GM21367 (cell line): ENCODE results near the gene AFF1.
"Not testable (repeated sequence)": the region's sequence is repeated elsewhere in the genome, so short reads cannot be mapped to it uniquely, and the experiment has no call there.

Experiments used
- ATAC-seq: cut with Tn5 transposase; IDR thresholded peaks from one replicate; pipeline ENCODE4 v1.9.1; 2021; ENCODE audit not compliant: unreplicated experiment

AFF1 gene

GRCh38 chr4:87077914-87078585 lies 143.2 kb downstream of the AFF1 start:
- no peak for ATAC-seq

DNA sequence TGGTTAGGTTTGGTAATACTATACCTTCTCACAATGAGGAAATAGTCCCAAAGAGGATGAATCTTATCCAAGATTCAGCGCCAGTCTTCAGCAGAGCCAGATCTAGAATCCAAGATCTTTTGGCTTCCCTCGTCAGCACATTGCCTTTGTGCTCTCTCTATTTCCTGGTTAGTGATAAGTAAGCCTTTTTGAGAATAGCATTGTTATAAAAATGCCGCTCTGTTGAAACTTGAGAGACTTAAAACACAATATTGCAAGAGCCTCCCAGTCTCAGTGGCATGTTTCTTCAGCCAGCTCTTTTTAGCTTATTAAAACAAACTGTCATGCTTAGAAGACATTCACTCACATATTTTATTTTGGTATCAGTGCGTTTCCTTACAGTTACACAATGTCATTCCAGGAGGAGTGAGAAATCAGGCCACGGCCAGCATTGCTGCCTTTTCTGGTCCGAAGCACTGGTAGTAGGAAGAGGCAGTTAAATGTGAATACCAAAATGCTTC lies 144.2 kb downstream of the AFF1 start:
- ATAC-seq = no peak

DNA sequence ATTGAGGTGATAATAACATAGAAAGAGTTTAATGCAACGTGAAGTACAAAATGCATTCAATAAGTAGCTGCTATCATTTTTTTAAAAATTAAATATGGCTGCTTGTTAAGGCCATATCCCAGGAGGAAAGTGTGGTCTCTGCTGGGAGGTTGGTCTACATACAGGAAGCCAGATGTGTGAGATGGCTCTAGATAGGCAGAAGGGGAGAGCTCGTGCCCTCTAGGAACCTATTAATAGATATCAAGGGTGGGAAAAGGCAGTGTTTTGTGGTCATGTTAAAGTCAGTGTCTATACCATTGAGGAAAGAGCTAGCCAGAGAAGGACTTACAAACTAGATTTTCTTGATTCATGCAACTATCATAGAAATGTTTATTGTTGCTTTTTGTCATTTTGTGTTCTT lies 145.2 kb downstream of the AFF1 start:
- no peak for ATAC-seq

- no peak for ATAC-seq
These were observed 145.7 kb downstream of the AFF1 start for GRCh38 chr4:87080462-87080861.

DNA sequence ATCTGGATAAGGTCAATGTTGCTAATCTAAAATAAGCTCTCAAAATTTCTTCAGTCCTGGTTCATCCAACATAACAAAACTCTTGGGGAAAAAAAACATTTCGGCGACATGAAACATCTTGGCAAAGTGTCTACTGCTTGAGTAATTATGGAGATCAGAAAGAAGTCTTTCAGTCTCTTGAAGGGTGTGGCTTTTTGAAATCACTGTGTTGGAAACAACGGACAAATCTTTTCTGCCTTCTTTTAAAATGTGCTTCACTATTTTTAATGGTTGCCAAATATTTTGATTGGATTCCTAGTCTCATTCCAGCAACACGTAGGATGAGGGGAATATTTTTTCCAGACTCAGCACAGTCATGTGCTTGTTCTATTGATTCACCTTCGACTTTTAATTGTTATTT lies 147.0 kb downstream of the AFF1 start:
- ATAC-seq = no peak

DNA sequence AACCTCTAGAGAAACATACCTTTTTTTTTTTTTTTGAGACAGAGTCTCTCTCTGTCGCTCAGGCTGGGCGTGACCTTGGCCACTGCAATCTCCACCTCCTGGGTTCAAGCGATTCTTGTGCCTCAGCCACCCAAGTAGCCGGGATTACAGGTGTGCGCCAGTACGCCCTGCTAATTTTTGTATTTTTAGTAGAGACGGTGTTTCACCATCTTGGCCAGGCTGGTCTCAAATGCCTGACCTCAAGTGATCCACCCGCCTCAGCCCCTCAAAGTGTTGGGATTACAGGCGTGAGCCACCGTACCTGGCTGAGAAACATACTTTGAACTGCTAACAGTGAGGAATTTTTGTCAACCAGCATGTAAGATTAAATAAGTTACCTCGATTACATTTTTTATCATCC lies 150.9 kb downstream of the AFF1 start:
- not testable (repeated sequence) for ATAC-seq

- ATAC-seq = no peak
These were observed 151.5 kb downstream of the AFF1 start for GRCh38 chr4:87086143-87086805.

DNA sequence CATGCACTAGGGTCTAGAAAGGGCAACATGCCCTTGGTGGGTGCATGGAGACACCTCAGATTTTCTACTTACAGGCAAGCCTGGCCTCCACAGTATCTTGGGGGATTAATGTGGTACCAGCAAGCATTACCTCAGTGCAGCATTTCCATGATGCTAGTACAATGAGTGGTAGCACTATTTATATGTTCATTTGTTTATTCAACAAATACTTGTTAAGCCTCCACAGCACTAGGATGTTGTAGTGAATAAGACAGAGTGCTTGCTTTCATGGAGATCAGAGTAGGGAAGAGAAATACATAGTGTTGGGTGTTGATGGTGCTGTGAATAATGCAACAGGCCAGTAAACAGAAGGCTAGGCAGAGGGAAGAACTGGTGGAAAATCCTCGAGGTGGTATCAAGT lies 152.2 kb downstream of the AFF1 start:
- ATAC-seq = no peak

DNA sequence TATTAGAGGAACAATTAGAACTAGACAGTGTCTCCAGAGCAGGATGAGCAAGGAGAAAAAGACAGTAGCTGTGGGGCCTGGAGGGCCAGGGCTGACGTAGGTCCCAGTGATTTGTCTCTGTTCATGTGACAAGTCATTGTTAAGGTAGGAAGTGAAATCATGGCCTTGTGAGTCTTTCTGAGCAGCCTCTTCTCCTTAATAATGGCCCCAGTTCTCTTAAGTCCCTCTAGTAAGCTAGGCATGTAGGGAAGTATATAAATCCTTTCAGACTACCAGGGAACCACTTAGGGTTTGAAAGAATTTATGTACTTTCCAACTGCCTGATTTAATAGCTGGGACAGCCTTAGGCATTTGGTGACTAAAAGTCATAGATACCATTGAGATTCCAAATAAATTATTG lies 152.6 kb downstream of the AFF1 start:
- ATAC-seq = no peak

GRCh38 chr4:87088186-87088585 lies 153.4 kb downstream of the AFF1 start:
- no peak for ATAC-seq

GRCh38 chr4:87089368-87089767 lies 154.6 kb downstream of the AFF1 start:
- ATAC-seq = no peak

- no peak for ATAC-seq
These were observed 155.5 kb downstream of the AFF1 start for GRCh38 chr4:87090305-87090704.

DNA sequence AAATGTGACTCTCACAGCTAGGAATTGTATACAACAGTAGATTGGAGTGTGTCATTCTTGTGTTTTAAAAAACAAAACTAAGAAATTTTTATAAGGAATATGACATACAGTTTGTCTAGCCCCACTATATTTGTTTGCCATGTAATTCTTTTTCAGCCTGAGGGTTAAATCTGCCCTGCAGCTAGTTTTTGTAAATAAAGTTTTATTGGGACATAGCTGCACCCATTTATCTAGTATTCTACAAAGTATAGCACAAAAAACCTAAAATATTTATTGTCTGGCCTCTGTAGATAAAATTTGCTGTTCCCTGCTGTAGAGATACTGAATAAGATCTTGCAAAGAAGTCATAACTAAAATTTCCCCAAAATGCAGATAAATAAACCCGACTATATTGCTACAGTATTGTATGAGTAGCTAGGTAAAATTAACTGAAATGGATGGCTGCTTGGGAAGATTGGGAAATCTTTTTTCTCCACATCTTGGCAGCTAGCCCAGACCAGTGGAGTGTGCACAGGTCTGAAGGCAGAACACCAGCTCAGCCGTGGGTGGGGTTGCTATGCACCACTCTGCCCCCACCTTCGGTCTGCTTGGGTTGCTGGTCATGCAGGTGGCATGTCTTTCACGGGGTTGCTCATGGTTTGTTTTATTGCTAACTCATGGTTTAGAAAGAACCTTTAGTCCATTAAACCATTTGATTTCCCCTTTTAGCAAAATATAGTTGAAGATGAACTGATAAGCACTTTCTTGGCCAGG lies 157.8 kb downstream of the AFF1 start:
- ATAC-seq = peak; percentile 41

GRCh38 chr4:87093443-87094123 lies 158.8 kb downstream of the AFF1 start:
- peak; percentile 72 for ATAC-seq

DNA sequence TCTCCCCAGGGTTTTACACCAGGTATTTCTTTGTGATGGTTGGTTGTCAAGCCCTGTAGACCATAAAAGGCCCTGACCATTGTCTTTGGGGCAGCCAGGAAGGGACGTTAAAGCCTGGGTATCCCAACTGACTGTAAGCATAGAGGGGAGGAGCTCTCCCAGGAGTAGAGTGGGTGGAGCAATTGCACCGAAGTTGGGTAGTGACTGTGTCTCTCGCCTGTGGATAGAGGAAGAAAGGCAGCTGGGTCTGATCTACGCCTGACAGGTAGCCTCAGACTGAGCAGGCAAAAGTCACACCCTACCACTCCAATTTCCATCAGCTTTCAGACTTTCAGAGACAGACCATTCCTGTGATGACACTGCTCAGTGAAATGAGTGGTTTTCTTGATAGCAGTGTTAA lies 162.3 kb downstream of the AFF1 start:
- ATAC-seq = no peak

DNA sequence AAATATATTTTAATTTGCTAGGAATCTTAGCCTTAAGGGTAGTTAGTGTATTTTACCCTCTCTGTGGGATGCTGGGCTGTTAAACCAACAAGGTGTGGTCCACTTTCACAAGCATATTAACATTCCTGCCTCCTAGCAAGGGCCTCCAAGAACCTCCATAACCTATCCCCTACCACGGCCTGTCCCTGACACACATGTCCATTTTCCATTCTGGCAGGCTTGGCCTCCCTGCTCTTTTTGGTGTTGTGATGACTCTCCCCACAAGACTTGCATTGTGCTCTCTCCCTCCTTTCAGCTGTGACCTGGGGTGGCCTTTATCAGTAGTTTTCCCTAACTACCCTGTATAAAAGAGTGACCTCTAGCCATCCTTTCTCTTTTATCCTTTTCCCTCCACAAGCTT lies 165.4 kb downstream of the AFF1 start:
- ATAC-seq = no peak

DNA sequence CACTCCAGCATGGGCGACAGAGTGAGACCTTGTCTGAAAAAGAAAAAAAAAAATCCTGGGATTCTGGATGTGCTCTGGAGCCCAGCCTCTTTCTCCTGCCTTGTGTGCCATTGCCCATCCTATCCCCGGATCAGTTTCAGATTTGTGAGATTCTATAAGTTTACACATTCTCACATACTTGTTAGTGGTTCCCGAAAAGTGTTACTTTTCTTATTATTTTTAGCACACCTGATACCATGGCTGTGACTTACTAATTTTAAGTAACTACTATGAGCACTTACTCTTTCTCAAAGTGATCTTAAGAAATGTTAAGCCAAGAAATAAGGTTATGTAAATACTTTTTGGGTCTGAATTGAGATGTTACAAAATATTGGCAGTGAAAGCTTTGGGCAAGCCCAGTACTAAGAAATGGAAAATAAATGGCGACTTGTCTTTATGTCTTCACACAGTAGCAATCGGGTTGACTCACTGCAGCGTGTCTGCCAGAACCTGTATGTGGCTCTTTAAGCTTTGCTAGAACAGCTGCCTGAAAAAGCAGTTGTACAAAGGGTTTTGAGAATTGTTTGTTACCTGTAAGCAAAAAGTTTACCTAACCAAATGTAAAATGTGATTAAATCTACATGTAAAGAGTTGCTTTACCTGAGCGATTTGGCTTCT lies 166.9 kb downstream of the AFF1 start:
- ATAC-seq = no peak

- ATAC-seq = no peak
These were observed 168.3 kb downstream of the AFF1 start for GRCh38 chr4:87103086-87103485.

DNA sequence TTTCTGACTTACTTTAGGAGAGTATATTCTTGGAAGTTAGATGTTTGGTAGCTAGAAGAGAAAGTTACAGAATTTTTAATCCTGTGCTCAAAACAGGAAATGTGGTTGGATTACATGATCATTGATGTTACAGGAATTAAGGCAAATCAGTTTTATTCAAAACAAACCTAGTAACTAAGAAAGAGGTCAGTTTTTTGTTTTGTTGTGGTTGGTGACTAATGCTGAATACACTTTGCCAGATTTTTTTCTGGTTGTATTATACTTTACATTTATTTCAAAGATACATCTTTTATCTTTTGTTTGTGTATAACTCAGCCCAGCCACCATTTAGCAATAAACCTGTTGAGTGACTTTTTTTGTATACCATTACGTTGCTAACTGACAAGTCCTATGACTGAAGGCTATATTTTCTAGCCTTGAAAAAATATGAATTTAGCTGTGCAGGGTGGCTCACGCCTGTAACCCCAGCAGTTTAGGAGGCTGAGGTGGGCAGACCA lies 168.9 kb downstream of the AFF1 start:
- no peak for ATAC-seq

GRCh38 chr4:87105101-87105845 lies 170.5 kb downstream of the AFF1 start:
- no peak for ATAC-seq
